Retinal pigment epithelial cell (primary cell): ENCODE data around the gene PIEZO1.

ENCODE experiments used
- DNase-seq: peaks from one replicate; pipeline ENCODE4 v3.0.0-alpha.2; 2010; ENCODE audit warnings: low read depth
- H3K4me3 ChIP-seq: 2 replicates; pipeline ENCODE4 v1.5.1; 2011; ENCODE audit warnings: mild to moderate bottlenecking, low read length, control low read depth, moderate library complexity
- TF ChIP-seq, protein P1 (sequence below): conservative IDR thresholded peaks from 2 replicates; pipeline ENCODE4 v1.5.1; 2011; ENCODE audit warnings: low read depth, low read length, control low read depth, inconsistent platforms

Gene PIEZO1

GRCh38 chr16:88800277-88800592 lies 15.2 kb upstream of the PIEZO1 start:
- TF ChIP-seq, protein P1, sequence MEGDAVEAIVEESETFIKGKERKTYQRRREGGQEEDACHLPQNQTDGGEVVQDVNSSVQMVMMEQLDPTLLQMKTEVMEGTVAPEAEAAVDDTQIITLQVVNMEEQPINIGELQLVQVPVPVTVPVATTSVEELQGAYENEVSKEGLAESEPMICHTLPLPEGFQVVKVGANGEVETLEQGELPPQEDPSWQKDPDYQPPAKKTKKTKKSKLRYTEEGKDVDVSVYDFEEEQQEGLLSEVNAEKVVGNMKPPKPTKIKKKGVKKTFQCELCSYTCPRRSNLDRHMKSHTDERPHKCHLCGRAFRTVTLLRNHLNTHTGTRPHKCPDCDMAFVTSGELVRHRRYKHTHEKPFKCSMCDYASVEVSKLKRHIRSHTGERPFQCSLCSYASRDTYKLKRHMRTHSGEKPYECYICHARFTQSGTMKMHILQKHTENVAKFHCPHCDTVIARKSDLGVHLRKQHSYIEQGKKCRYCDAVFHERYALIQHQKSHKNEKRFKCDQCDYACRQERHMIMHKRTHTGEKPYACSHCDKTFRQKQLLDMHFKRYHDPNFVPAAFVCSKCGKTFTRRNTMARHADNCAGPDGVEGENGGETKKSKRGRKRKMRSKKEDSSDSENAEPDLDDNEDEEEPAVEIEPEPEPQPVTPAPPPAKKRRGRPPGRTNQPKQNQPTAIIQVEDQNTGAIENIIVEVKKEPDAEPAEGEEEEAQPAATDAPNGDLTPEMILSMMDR, result no peak
- DNase-seq, result no peak
- H3K4me3 ChIP-seq, result no peak overlapping the region

GRCh38 chr16:88799569-88800276 lies 14.7 kb upstream of the PIEZO1 start:
- H3K4me3 ChIP-seq, result no peak overlapping the region
- DNase-seq, result no peak
- TF ChIP-seq, protein P1, result no peak

DNA sequence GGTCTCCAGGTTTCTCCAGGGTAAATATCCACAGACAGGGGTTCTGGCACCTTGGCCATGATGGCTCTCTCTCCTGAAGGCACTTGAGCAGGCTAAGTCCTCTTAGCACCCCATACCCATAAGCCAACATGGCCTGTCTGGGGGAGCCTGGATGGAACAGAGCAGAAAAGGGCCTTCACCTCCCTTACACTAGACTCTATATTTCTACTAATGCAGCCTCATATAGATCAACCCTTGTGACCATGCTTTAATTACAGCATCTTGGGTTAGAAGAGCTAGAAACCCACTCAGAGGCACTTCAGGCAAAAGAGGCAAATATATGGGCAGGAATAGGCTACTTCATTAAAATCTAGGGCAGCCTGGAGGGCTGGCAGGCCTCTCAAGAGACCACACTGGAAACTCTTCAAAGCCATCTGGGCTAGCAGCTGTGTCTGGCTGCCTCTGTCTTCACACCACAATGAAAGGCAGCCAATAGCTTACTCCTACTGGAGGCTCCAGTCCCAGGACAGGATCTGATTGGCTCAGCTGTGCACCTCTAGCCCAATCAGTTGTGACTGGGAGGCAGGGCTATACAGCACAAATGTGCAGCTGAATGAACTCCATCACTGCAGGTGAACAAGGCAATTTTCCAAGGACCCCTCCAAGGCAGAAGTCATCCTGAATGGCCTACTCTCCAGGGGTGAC lies 13.9 kb upstream of the PIEZO1 start:
- TF ChIP-seq, protein P1, result no peak
- no peak for DNase-seq
- no peak overlapping the region for H3K4me3 ChIP-seq

- H3K4me3 ChIP-seq, result no peak overlapping the region
- no peak for DNase-seq
- TF ChIP-seq, protein P1, result no peak
These were observed 13.1 kb upstream of the PIEZO1 start for GRCh38 chr16:88798073-88798472.

DNA sequence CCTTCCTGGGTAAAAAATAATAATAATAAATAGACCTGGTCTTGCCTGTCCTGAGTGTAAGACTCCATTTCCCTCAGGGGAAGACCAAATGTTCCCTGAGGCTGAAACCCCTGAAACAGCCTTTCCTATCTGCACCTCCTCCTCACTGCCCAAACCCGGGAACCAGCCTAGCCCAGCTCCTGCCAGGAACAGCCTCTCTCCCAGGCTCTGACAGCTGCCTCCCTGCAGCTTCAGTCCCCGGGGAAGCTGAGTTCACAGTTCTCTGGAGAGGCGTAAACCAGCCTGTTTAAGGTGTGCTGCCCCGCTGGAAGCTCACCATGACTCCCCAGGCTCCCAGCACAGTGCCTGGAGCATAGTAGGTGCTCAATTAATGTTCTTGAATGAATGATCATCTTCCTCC lies 11.3 kb upstream of the PIEZO1 start:
- no peak overlapping the region for H3K4me3 ChIP-seq
- TF ChIP-seq, protein P1, result no peak
- no peak for DNase-seq

- no peak for DNase-seq
- TF ChIP-seq, protein P1, result no peak
- H3K4me3 ChIP-seq, result no peak overlapping the region
These were observed 8.4 kb upstream of the PIEZO1 start for GRCh38 chr16:88793251-88793954.
